GM10266 (cell line): ENCODE results near the gene PRR23E.

ENCODE experiments used
- DNase-seq: peaks from one replicate; pipeline ENCODE4 v3.0.0; 2012; ENCODE audit errors: extremely low spot score
- TF ChIP-seq, protein P1 (sequence below): IDR thresholded peaks from 2 replicates; pipeline ENCODE4 v1.5.1; 2012; ENCODE audit warnings: mild to moderate bottlenecking, low read depth; ENCODE audit not compliant: control insufficient read depth, insufficient read depth; ENCODE audit errors: missing control alignments

Gene PRR23E

DNA sequence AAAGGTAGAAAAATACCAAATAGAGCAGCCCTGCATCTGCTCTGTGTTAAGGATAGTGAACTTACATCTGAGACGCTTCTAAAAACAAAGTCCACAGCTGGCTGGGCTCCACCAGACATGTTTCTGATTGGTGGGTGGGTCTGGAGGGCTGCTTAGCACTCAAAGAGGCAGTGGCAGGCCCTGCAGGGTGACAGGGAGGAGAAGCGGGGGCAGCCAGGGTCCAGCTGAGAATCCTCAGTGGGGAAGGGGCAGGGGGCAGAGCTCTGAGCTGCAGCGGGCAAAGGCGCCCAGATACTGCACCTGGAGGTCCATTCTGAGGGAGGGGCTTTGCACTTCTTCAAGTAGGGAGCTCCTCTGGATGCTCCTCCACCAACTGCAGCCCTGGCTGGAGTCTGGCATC is 28.1 kb downstream of the PRR23E start:
- TF ChIP-seq, protein P1, sequence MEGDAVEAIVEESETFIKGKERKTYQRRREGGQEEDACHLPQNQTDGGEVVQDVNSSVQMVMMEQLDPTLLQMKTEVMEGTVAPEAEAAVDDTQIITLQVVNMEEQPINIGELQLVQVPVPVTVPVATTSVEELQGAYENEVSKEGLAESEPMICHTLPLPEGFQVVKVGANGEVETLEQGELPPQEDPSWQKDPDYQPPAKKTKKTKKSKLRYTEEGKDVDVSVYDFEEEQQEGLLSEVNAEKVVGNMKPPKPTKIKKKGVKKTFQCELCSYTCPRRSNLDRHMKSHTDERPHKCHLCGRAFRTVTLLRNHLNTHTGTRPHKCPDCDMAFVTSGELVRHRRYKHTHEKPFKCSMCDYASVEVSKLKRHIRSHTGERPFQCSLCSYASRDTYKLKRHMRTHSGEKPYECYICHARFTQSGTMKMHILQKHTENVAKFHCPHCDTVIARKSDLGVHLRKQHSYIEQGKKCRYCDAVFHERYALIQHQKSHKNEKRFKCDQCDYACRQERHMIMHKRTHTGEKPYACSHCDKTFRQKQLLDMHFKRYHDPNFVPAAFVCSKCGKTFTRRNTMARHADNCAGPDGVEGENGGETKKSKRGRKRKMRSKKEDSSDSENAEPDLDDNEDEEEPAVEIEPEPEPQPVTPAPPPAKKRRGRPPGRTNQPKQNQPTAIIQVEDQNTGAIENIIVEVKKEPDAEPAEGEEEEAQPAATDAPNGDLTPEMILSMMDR: no peak
- no peak for DNase-seq

DNA sequence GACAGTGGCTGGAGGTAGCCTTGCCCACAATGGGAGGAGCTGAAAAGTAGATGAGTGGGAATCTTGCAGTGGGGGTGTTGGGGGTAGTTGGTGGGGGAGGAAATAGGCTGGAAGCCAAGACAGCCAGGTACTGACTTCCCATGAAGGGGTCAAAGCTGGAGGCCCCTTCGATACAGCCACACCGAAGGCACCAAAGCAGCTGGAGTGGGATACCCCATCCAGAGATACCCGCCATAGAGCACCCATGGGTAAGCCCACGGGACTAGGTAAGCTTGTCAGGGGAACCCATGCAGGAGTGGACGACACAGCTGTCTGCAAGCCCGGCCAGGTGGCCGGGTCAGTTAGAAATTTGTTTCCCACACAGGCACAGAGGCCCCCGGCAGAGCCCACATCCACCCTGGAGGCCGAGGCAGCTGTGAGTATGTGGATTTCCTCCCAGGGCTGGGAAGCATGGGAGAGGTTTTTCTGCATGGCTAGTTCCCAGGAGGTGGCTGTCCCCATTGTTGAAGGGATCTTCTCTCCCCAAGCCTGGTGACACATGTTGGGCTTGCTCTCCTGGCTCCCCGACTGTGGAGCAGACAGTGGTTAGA is 28.6 kb downstream of the PRR23E start:
- no peak for DNase-seq
- TF ChIP-seq, protein P1: no peak

DNA sequence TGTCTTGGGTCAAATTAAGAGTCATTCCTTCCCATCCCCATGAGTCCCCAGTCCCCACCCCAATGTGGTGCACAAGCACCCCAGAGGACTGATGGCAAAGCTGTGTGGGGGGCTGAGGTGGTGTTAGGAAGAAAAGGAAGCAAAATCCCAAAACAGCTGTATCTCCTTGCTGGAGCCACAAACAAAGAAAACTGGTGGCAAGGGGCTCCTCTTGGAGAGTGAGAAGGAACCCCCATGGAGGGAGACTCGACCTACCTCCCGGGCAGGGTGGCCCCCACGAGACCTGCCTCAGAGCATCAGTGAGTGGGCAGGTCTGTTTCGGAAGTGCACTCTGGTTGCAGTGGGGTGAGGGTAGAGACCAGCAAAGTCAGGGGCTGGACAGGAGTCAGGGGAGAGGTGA is 29.2 kb downstream of the PRR23E start:
- no peak for DNase-seq
- TF ChIP-seq, protein P1: no peak

DNA sequence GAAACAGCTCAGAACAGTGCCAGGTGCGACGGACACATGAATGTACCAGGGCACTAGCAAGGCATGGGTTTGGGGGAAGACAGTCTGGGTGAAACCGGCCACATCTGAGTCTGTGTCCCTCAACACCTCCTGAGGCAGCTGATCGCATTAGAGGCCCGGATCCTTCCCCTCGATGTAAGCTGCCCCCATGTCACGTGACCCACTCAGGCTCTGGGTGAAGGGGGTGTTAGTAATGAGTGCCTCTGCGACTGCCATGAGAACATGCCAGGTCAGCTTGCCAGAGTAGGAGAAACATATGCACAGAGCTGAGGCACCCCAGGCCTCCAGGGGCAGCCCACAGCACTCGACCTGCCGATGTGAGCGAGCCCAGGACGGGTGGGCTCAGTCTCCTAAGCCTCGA is 29.7 kb downstream of the PRR23E start:
- TF ChIP-seq, protein P1: no peak
- no peak for DNase-seq

DNA sequence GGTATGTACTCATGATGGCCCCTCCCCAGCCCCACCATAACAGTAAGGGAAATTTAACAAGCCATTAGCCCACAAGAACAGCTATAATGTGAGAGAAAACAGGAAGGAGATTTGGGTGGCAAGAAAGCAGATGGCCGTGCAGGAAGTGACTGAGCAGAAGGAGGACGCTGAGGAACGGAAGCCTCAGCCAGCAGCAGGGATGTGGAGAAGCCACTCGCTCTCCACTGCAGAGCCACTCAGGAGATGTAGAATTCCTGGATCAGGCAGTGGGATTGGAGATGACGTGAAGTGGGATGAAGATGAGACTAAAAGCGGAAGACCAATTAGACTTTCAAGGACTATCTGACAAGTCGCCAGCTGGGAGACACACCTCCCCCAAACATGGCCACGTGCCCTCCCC is 31.2 kb downstream of the PRR23E start:
- DNase-seq: no peak
- TF ChIP-seq, protein P1: no peak

DNA sequence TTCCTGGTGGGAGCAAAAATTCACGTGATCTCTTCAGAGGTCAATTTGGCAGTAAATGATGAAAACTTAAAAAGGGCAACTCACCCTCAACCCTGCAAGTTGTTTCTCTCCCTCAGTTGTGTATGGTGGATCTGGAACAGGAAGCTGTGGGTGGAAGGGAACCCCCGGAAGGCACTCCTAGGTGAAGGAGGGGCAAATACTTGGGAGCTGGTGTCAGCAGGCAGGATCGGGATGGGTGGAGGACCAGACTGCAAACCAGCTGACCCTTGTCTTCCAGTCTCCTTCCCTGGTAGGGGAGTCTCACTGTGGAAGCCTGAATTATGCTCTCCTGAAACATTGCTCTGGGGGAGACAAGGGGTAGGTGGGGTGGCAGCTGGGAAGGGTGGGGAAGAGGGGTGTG is 33.5 kb downstream of the PRR23E start:
- TF ChIP-seq, protein P1: no peak
- DNase-seq: no peak

DNA sequence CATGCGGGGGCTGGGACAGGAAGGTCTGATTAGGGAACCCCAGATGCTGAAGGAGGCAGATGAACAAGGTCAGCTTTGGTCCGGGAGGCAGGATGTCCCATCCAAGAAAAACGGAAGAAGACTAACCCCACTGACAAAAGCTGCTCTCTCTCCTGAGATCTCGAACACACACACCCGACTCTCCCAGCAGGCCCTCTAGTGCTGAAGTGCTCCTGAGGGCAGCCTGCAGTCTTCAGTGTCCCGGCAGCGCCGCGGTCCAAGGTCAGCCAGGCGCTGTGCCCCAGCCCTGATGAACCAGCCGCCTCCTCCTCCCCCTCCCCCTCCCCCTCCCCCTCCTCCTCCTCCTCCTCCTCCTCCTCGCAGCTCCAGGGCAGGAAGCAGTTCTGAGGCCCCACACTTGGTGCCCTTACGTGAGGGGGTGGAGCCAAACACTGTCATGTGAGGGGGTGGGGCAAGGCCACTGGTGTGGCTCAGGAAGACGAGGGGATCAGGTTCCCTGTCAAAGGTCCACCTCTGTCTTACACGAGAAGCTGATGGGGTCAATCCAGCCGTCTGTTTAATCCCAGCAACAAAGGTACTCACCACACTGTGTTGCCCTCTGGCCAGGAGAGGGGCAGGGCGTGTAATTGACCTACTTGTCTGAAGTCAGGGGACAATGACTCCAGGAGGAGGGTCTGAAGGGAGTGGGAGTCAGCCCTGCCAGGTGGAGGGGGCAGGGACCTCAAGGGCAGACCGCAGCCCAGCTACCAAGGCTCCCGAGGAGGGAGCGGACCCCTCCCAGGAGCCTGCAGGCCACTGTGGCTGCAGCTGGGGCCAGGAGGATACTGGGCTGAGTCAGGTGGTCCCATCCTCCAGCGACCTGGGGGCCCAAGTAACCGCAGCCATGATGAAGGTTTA is 34.3 kb downstream of the PRR23E start:
- TF ChIP-seq, protein P1: no peak
- no peak for DNase-seq
